Measurements from ENCODE around the gene SYNPO2.
A peak's percentile ranks its signal among the peaks of the same experiment; 100 is the strongest.

- peak; percentile 52 for TF ChIP-seq CTCF (conservative IDR thresholded peaks at IDR 0.05; ENCODE audit: low read length)
- no peak for TF ChIP-seq EZH2phosphoT487 (IDR thresholded peaks at IDR 0.05; ENCODE audit: borderline replicate concordance)
Observed at GRCh38 chr4:118954246-118954645, 65.6 kb downstream of the SYNPO2 start.

All from Loucy (cell line).